ENCODE measurements around the gene TBC1D5.

DNA sequence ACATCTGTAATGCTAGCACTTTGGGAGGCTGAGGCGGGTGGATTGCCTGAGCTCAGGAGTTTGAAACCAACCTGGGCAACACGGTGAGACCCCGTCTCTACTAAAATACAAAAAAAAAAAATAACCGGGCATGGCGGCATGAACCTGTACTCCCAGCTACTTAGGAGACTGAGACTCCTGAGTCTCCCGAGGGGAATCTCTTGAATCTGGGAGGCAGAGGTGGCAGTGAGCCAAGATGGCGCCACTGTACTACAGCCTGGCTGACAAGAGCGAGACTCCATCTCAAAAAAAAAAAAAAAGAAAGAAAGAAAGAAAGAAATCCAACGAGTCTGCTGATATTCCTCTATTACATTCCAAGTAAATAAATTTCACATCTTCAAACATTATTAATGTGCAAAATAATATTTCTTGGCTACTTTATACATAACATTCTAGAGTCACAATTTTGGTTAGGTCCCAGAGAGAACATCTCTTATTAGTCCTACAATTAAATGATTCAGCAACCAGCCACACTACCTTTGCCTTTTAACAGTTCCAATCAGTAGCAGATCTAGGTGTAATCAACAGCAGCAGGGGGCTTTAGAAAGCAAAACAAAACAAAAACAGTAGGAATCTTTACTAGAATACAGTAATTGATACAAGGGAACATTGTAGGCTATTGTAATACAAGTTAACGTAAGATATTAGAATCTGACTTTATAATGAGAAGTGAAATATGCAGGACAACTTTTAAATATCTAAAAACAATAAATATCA is 195.8 kb downstream of the TBC1D5 start:
- no peak for TF ChIP-seq SMC3 (IDR thresholded peaks at IDR 0.05; ENCODE audit: low read depth, low read length)
- no peak for TF ChIP-seq POLR2A (IDR thresholded peaks at IDR 0.05; ENCODE audit: low read depth, low read length)
- no peak for TF ChIP-seq CTCF (conservative IDR thresholded peaks at IDR 0.05; ENCODE audit: low read depth, low read length)
- TF ChIP-seq MXI1 (IDR thresholded peaks at IDR 0.05; ENCODE audit: borderline replicate concordance, low read depth, low read length), result no peak
- no peak for TF ChIP-seq RAD21 (IDR thresholded peaks at IDR 0.05; ENCODE audit: low read length)
- TF ChIP-seq USF2 (IDR thresholded peaks at IDR 0.05; ENCODE audit: low read depth, low read length), result no peak
- TF ChIP-seq, protein P1, sequence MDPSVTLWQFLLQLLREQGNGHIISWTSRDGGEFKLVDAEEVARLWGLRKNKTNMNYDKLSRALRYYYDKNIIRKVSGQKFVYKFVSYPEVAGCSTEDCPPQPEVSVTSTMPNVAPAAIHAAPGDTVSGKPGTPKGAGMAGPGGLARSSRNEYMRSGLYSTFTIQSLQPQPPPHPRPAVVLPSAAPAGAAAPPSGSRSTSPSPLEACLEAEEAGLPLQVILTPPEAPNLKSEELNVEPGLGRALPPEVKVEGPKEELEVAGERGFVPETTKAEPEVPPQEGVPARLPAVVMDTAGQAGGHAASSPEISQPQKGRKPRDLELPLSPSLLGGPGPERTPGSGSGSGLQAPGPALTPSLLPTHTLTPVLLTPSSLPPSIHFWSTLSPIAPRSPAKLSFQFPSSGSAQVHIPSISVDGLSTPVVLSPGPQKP (IDR thresholded peaks at IDR 0.05; ENCODE audit: borderline replicate concordance, low read depth, low read length), result no peak
- TF ChIP-seq CEBPB (IDR thresholded peaks at IDR 0.05; ENCODE audit: low read depth, low read length), result no peak
- TF ChIP-seq RFX5 (IDR thresholded peaks at IDR 0.05; ENCODE audit: low read depth, low read length), result no peak
- no peak for TF ChIP-seq CHD1 (IDR thresholded peaks at IDR 0.05; ENCODE audit: low read depth, low read length)
- no peak for TF ChIP-seq FOS (IDR thresholded peaks at IDR 0.05; ENCODE audit: low read depth, low read length)
- no peak for TF ChIP-seq RCOR1 (IDR thresholded peaks at IDR 0.05; ENCODE audit: insufficient replicate concordance, low read length)
- no peak for TF ChIP-seq MAZ (IDR thresholded peaks at IDR 0.05; ENCODE audit: borderline replicate concordance, low read depth, low read length)
- TF ChIP-seq NFE2L2 (IDR thresholded peaks at IDR 0.05; ENCODE audit: low read depth, low read length), result no peak

All from IMR-90 (cell line).